NK-92 (cell line): ENCODE results near the gene SNRPA1.
"Not testable (repeated sequence)": the region's sequence is repeated elsewhere in the genome, so short reads cannot be mapped to it uniquely, and the experiment has no call there.

Source experiments
- DNase-seq: peaks from one replicate; lab custom pipeline; 2025; ENCODE audit not compliant: unreplicated experiment; lab: John Stamatoyannopoulos, UW

Gene SNRPA1

DNA sequence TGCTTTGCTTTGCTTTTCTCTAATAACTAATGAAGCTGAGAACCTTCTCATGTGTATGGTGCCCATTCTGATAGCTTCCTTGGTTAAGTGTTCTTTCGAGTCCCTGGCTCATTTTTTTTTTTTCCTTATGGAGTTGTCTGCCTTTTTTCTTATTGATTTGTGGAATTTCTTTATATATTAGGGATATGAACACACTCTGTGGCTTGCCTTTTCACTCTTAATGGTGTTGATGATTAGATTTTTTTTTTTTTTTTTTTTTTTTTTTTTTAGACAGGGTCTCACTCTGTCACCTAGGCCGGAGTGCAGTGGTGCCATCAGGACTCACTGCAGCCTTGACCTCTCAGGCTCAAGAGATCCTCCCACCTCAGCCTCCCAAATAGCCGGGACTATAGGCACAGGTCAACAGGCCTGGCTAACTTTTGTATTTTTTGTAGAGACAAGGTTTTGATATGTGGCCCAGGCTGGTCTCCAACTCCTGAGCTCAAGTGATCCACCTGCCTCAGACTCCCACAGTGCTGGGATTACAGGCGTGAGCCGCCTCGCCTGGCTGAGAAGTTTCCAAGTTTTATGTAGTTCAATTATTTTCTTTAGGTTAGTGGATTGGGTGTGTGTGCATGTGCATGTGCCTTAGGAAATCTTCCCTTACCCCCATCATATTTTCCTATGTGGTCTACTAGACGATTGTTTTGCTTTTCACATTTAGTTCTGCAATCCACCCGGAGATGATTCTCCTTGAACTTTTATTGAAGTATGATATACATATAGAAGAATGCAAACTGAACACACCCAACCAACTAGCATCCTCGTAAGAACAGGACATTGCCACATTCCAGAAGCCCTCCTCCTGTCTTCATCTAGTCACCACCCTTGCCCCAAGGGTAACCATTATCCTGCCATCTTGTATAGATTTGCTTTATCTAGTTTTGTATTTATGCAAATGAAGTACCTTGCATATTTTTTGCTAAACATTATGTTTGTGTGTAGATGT lies 1.7 kb upstream of the SNRPA1 start:
- no peak for DNase-seq

DNA sequence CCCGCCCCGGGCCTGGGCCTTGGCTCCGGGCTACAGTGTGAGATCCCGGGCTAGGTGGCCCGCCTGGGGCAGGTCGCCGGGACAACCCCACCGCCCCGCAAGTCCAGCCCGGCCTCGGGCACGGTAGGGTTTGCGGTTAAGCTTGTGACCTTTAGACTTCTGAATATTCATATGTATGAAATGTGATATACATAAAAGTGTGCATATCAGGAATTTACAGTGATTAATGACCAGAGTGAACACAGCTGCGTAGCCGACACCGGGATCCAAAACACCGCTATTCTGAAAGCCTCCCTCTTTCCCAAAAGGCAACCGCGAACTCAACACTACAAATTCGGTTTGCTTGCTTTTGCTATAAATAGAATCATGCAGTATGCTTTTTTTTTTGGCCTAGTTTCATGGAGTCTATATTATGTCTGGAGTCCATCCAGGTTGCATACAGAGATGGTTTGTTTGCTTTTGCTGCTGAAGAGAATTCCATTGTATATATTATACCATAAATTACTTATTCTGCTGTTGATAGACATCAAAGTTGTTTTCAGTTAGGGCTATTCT lies 636 bp upstream of the SNRPA1 start:
- no peak for DNase-seq

DNA sequence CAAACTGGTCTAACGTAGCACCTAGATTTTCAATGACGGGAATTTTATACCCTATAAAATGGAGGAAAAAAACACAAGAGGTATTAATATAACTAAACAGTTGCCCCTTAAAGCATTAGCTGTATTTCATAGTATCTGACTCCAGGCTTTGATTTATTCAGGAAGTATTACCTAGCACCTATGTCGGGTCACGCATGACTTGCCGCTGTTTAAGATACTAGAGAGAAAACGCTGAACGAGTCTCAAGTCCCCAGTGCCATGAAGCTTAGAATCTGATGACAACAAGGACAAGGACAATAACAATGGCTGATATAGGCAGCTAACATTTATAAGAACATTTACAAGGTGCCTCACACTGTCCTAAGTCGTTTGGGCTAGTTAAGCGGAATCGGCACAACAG lies 1.9 kb downstream of the SNRPA1 start:
- DNase-seq = no peak

DNA sequence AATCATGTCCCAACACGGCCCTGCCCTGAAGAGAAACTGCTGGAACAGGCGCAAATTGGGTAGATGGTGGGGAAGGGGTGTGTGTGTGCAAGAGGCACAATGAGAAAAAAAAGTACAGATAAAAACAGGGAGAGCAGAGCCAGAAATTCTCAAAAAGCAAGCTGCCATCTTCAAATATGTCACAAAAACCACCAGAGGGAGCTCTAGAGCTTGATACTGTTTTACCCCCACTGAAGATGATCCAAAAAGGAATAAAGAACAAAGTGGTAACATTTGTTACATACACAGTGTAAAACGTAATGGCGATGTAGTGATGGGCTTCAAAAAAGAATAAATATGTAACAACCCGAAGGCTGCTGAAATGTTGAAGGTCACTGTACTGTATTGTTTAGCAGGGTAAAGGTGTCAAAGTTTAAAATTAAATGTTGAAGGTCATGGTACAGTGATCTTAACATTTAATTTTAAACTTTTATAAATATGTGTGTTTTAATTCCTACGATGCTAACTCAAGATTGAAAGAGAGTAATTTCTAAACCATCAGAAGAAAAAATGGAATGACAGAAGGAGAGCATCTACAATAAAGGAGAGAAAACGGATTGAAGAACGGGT lies 6.0 kb downstream of the SNRPA1 start:
- no peak for DNase-seq

DNA sequence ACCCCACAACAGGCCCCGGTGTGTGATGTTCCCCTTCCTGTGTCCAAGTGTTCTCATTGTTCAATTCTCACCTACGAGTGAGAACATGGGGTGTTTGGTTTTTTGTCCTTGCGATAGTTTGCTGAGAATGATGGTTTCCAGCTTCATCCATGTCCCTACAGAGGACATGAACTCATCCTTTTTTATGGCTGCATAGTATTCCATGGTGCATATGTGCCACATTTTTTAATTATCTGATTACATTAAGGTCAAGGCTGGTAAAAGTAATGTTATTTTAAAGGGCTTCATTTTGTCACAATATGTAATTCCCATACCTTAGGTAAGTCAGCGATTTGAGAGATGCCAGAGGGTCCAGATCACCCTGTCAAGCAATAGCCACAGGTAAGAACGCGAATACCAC lies 7.7 kb downstream of the SNRPA1 start:
- DNase-seq = not testable (repeated sequence)

DNA sequence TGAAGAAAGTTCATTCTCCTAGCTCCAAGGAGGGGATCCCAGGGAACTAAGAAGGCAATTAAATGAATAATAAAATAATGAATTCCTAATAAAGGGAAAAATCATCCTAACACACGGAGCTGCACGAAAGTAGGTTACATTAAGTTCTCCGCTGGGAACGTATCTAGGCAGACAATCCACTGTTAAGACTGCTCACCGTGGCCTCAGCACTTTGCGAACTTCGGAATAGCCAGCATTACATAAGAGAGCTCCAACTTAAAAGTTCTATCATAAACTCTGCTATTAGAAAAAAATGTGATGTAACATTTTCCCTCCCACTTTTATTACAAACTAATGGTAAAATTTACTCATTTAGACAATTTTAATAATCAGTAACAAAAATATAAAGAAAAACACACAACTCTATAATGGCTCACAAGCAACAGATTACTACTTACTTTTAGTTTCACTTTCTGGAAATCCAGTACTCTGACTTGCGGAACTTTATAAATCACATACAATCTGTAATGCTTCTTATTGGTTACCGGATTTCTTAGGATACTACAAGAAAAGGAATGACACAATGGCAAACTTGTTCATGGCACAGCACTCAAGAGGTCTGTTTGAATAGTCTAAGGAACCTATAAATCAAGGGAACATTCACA lies 8.5 kb downstream of the SNRPA1 start:
- DNase-seq = no peak

DNA sequence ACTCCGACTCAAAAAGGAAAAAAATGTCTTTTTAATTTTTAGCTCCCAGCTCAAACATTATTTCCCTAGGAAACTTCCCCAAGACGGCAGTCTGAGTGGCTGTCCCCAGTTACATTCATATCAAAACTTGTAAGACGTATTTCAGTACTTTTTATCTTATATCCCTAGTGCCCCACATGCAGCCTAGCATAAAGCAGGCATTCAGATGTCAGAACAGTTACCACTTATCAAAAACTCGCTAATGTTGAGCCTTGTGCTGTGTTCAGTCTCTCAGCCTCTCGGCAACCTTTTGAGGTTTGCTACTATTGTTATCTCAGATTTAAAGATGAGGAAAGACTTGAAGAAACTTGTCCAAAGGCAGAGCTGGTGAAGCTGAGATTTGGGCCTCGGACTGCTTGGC lies 11.1 kb downstream of the SNRPA1 start:
- no peak for DNase-seq

DNA sequence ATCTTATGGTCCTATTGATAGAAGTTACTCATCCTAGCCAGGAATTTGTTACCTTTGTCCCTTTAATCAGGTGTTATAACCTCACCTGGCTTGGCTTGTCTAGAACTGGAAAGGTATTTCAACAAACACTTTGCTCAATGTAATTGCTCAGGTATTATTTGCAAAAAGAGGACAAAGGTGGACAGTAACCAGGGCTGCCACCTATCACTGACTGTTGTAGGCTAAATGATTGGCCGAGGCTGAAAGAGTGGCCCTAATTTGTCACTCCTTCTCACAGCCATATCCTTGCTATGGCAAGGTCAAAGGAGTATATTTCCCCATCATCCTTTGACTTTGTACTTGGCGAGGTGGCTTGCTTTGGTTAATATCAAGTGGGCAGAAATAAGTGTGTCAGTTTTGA lies 15.0 kb downstream of the SNRPA1 start:
- no peak for DNase-seq

DNA sequence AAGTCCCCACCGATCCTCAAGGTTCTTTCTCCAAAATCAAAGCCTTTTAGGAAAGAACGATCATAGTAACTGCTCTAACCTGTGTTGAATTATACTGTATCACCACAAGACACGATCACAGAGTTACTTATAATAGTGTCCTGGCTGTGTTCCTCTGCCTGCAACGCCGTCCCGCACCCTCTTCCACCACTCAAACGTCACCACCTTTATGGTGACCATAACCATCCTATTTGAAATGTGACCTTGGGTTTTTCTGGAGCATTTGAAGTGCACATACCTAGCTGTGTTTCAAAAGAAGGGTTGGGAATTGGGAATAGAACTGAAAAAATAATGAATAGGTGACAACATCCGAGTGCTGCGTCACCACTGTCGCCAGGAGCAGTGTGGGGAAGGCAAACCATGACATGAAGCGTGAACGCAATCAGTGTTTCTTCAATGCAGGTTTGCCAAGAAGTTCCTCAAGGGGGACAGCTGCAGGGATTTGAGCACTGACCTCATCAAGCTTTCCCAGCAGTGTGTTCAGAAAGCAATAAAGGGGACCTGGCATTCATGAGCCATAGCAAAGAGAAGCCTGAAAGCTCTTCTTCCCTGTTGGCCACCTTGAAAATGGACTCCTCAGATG lies 17.0 kb downstream of the SNRPA1 start:
- no peak for DNase-seq

DNA sequence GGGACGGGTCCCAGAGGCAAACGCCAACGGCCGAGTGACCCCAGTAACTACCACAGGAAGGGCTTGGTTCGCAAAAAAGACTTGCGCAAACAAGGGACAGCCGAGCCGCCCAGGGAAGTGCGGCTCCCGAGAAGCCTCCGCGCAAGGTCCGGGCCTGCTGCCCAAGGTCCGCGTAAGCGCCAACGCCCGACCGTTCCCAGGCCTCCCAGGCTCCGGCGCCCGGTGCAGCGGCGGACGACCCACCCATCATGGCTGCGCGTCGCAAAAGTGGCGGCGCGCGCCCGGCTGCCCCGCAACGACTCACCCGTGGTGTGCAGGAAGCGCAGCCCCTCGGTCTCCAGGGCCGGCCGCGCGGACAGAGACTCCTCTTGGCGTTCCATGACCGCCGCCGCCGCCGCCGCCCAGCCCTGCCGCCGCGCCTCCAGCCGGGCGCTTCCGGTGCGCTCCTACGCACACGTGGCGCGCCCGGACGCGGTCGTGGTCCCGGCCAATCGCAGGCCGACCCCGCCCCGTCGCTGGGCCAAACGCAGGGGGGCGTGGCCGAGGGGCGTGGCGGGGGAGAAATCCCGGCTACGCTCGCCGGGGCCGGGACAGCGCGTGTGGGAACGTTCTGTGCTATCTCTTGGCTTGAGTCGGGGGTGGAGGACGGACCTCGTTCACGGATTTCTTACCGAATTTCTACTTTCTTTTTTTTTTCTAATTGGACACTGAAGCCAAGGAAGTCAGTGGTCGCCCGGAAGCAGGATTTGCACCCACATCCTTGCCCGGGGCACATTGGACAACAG lies 17.8 kb downstream of the SNRPA1 start, which contains the start of gene SELENOS:
SELENOS (minus strand) TSS at position 448 of the 785 bp plus-strand sequence; CDS start at position 380, 68 bp downstream.
- no peak for DNase-seq

DNA sequence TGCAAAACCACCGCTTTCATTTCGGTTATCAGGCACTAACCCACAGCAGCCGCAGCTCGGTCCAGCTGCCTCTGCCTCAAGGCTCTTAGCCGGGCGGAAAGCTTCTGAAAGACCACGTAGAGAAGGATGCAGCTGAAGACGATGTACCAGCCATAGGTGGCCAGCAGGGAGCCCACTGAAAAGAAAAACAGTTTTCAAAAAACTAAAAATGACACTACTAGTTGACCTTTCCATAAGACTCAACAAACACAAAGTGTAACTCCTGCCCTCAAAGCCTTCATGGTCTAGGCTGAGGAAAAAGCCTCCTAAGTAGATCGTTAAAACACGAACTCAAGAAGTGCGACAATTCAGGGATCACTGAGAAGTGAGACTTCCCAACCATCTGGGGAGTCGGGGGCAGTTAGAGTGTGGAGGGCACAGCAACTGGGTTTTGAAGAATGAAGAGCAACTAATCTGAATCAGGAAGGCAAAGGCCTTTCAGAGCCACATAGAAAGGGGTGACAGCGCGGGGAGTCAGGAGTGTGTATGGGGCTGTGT lies 18.5 kb downstream of the SNRPA1 start:
- DNase-seq = no peak

DNA sequence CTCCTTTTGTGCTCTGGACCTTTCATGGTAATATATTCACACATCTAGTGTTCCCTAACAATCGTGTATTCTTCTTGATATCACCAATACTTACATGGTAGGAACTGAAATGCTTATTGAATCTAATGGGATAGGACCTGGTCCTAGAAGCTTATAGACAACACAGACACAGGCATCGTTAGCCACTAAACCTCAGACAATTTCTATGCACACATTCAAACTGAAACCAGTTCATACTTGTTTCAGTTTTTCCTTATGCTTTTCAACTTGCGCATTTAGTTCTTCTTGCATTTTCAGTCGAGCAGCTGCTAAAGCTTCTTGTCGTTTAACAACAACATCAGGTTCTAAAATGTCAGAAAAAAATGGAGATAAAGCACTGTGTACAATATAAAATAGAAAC lies 20.0 kb downstream of the SNRPA1 start:
- DNase-seq = no peak

DNA sequence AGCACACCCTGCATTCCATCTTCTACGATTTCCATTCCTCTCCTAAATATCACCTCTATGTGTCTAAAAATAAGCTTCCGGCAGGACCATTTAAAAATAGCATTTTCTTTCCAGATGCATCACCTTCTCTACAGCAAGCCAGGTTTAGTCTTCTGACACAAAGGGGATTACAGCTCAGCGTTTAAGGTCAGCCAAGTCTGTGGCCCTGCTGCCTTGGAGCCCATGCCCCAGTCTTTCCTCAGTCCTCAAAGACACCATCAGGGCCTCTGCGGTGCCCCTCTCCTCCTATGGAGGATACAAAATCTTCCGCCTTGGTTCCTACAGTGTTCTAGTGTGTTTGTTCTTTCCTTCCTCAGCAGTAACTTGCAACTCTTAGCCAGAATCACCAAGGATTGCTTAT lies 21.5 kb downstream of the SNRPA1 start:
- no peak for DNase-seq

DNA sequence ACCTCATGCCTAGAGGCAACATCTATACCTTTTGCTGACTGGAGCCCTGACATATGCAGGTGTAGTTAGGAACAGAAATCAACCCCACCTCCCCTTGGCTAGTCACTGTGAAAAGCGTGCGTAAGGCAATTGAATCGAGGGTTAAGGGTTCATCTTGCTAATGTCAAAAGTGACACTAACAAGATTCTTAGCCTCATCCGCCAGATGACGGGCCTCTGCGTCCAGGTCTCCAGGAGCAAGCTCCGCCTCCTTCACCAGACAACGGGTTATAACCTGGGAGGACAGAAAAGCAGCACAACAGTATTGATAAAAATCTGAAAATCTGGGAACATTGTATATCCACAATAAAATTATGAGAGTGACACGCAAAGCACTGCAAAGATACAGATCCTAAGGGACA lies 22.5 kb downstream of the SNRPA1 start:
- no peak for DNase-seq

DNA sequence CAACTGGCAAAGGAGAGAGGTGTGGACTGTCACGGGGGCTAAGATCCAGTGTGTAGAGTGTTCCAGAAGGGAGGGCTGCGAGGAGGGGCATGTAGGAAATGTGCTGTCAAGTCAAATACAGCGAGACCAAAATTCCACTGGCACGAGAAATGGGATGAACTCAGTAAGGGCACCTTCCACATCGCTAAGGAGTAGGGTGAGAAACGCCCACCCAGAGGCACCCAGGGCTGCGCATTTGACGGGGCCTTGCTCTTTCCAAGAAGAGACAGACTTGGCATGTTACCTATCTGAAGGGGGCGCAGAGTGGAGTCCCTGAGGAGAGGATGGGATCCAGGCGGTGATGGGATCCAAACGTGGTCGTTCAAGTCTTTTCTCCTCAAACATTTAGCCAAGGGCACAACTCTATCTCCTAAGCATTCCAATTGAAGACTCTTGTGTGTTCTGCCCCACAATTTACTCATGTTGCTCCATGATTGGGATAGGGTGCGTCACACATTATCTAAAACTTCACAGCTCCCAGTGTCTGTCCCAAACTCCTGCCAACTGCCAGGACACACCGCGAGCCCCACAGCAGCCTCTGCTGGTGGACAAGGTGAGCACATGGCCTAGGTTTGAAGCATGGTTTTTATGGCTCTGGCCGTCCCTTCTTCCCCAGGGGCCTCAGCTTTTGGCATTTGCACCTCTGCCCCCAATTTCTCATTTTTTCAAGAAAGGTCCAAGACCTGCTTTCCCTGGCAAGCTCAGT lies 25.4 kb downstream of the SNRPA1 start:
- DNase-seq = no peak

DNA sequence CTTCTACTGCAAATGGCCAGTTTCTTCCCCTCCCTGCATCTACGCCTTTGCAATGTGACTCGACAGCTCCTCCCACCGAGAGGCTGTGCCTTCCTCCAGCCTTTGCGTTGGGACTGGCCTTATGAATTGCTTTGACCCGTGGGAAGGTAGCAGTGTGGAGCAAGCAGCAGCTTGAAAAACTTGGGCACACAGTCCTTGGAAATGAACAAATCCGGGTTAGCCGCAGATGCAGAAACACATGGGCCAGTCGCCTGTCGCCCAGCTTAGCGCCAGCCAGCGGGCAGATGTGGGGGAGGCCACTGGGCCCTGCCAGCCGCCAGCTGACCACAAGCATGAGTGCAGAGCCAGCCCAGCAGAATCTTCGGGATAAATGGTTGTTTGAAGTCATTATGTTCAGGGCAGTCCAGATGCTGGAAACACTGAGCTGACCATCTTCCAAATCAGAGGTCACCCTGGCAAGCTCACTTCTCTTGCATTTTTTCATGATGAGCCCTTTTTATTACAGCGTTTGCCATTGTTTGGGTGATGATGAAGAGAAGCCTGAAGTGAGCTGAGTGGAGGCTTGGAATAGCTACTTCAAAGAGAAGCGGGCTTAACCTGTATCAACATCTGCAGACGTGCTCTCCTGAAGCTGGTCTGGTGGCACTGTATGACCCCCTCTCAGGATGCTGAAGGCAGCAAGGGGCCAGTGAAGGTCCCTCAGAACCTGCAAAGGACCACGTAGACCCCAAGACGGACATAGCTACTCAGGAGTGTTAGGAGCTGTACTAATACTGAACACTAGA lies 27.5 kb downstream of the SNRPA1 start:
- no peak for DNase-seq

DNA sequence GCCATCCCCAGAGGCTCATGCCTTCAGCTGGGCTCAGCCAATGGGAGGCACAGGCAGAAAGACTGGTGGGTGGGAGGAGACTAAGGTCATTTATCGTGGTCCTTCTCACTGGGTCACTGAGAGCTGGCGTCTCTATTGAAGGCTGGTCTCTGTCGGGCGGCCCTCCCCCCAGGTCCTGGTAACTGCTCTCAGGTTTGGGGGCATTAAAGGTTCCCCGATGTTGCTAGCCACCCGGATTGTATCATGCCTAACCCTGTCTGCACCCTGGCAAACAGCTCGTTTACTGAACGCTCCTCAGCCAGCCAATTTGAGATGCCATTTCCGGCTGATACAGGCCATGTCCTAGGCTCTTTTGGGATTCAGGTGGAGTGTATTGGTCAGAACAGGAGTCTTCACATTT lies 28.3 kb downstream of the SNRPA1 start:
- no peak for DNase-seq

DNA sequence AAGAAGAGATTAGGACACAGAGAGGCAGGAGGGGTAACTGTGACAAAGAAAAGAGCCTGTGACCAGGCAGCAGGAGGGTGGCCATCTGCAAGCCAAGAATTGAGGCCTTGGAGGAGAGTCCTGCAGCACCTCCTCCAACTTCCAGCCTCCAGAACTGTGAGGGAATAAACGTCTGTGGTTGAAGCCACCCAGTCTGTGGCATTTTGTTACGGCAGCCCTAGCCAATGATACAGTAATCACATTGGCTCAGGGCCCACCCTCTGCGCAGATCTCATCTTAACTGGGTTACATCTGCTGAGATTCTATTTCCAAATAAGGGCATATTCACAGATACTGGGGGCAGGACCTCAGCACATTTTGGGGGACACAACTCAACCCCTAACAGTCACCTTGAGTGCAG lies 29.0 kb downstream of the SNRPA1 start:
- DNase-seq = no peak
